Fibroblast of lung (primary cell): ENCODE measurements around the gene CREB5. TPM values are rescaled to one million over a fixed set of nuclear protein-coding genes. Genes with fewer than 3 reads are reported as not detected.

Experiments
- DNase-seq, 2 donors: peaks; one replicate each; pipeline versions ENCODE4 v3.0.0 to v3.0.0-alpha.2; 2010; ENCODE audit warnings: low read depth in 2 of 2
- H2AFZ ChIP-seq: 2 replicates; pipeline ENCODE4 v1.5.1; 2012; ENCODE audit warnings: low read length, control low read depth, inconsistent platforms
- H3K27ac ChIP-seq: 2 replicates; pipeline ENCODE4 v1.5.1; 2011; ENCODE audit warnings: low read length, control low read depth; ENCODE audit not compliant: insufficient read depth
- H3K27me3 ChIP-seq: 2 replicates; pipeline ENCODE4 v1.5.1; 2011; ENCODE audit warnings: mild to moderate bottlenecking, low read length; ENCODE audit not compliant: control insufficient read depth, insufficient read depth
- H3K36me3 ChIP-seq: 2 replicates; pipeline ENCODE4 v1.5.1; 2011; ENCODE audit warnings: low read length; ENCODE audit not compliant: control insufficient read depth, insufficient read depth
- H3K4me1 ChIP-seq: 2 replicates; pipeline ENCODE4 v1.5.1; 2011; ENCODE audit warnings: low read length; ENCODE audit not compliant: control insufficient read depth, insufficient read depth; ENCODE audit errors: extremely low read depth
- H3K4me2 ChIP-seq: 2 replicates; pipeline ENCODE4 v1.5.1; 2011; ENCODE audit warnings: low read length, control low read depth; ENCODE audit not compliant: insufficient read depth; ENCODE audit errors: extremely low read depth
- H3K4me3 ChIP-seq, 4 experiments: fragments of 200-600 bp in 1 of 4; sonication (generic) in 1 of 4; replicated peaks in 1 of 4; 2 replicates each; pipeline ENCODE4 v1.5.1; 2011 to 2016; ENCODE audit warnings: low read length in 4 of 4, low read depth in 3 of 4, mild to moderate bottlenecking in 3 of 4, control low read depth in 2 of 4, inconsistent platforms in 1 of 4, mixed read lengths in 1 of 4; ENCODE audit not compliant: insufficient read depth in 1 of 4; ENCODE audit errors: control extremely low read depth in 1 of 4
- H3K79me2 ChIP-seq: 2 replicates; pipeline ENCODE4 v1.5.1; 2012; ENCODE audit warnings: mild to moderate bottlenecking, low read length, inconsistent platforms; ENCODE audit not compliant: control insufficient read depth, insufficient read depth
- H3K9ac ChIP-seq: 2 replicates; pipeline ENCODE4 v1.5.1; 2011; ENCODE audit warnings: mild to moderate bottlenecking, low read length, control low read depth; ENCODE audit not compliant: insufficient read depth
- H3K9me3 ChIP-seq: 2 replicates; pipeline ENCODE4 v1.5.1; 2012; ENCODE audit warnings: low read depth, low read length; ENCODE audit not compliant: control insufficient read depth, insufficient read depth
- H4K20me1 ChIP-seq: 2 replicates; pipeline ENCODE4 v1.5.1; 2011; ENCODE audit warnings: low read length; ENCODE audit not compliant: control insufficient read depth, insufficient read depth; ENCODE audit errors: extremely low read depth
- CTCF ChIP-seq, 2 donors: IDR thresholded peaks in 1 of 2; conservative IDR thresholded peaks in 1 of 2; 1 replicate in 1 of 2; 2 replicates in 1 of 2; pipeline ENCODE4 v1.5.1; 2011 to 2012; ENCODE audit warnings: low read length in 2 of 2, control low read depth in 1 of 2, inconsistent platforms in 1 of 2, low read depth in 1 of 2, mild to moderate bottlenecking in 1 of 2
- EZH2 ChIP-seq: IDR thresholded peaks from 2 replicates; pipeline ENCODE4 v1.5.1; 2012; ENCODE audit warnings: low read length, control low read depth, mild to moderate bottlenecking; ENCODE audit errors: missing control alignments
- polyA plus RNA-seq, 2 donors: library from polyadenylated mRNA; depleted of rRNA in 1 of 2; stranded (reverse) in 1 of 2; unstranded in 1 of 2; fragments of >200 nt; gene quantifications; 2 replicates each; pipeline ENCODE4 v1.2.1, GENCODE V29; 2011 to 2012; ENCODE audit warnings: missing spikeins in 1 of 2
- total RNA-seq: library from RNA; depleted of rRNA; stranded (reverse); fragments of >200 nt; gene quantifications from 2 replicates; pipeline ENCODE4 v1.2.1, GENCODE V29; 2014

Gene CREB5
- total and polyA plus RNA-seq, 2 donors (not counting 1 experiment from before 2014, with no cell fraction given) = 8.2 to 28.4 TPM

GRCh38 chr7:28417321-28417940, 5.1 kb downstream of the CREB5 start:
- TF ChIP-seq EZH2 (no peak), CTCF (conservative IDR thresholded peaks at IDR 0.05 in 1 of 2, IDR thresholded peaks at IDR 0.05 in 1 of 2; ENCODE audit: low read depth in 1 of 2, low read length in 2 of 2) (no peak)
- no peaks in the 10 kb centered on the region for H3K79me2 ChIP-seq
- no peaks in the 10 kb centered on the region for H3K9me3 ChIP-seq
- no peaks in the 10 kb centered on the region for H3K27me3 ChIP-seq
- H3K36me3 ChIP-seq = no peaks in the 10 kb centered on the region
- H3K4me2 ChIP-seq = no peak overlapping the region
- H3K9ac ChIP-seq = no peak overlapping the region
- H3K27ac ChIP-seq = no peak overlapping the region
- no peaks in the 10 kb centered on the region for H3K4me1 ChIP-seq
- H3K4me3 ChIP-seq = no peak overlapping the region
- H2AFZ ChIP-seq = no peak overlapping the region
- no peak for DNase-seq
- no peaks in the 10 kb centered on the region for H4K20me1 ChIP-seq

- TF ChIP-seq EZH2 (no peak), CTCF (conservative IDR thresholded peaks at IDR 0.05 in 1 of 2, IDR thresholded peaks at IDR 0.05 in 1 of 2; ENCODE audit: low read depth in 1 of 2, low read length in 2 of 2) (no peak)
- peak in 1 of 2 donors; percentile 31 for DNase-seq
Measured at GRCh38 chr7:28418311-28418710, 6.0 kb downstream of the CREB5 start.

GRCh38 chr7:28418966-28419365, 6.6 kb downstream of the CREB5 start:
- DNase-seq = no peak
- Histone ChIP-seq H3K4me2 (no peak overlapping the region), H3K79me2 (no peaks in the 10 kb centered on the region), H3K4me1 (no peaks in the 10 kb centered on the region), H4K20me1 (no peaks in the 10 kb centered on the region), H3K9me3 (no peaks in the 10 kb centered on the region), H3K9ac (no peak overlapping the region), H2AFZ (no peak overlapping the region), H3K27ac (no peak overlapping the region), H3K4me3 (no peak overlapping the region), H3K27me3 (no peaks in the 10 kb centered on the region), H3K36me3 (no peaks in the 10 kb centered on the region)
- no peak for TF ChIP-seq CTCF (conservative IDR thresholded peaks at IDR 0.05 in 1 of 2, IDR thresholded peaks at IDR 0.05 in 1 of 2; ENCODE audit: low read depth in 1 of 2, low read length in 2 of 2)
- no peak for TF ChIP-seq EZH2

More at GRCh38 chr7:28418311-28418710, 6.0 kb downstream of the CREB5 start:
- Histone ChIP-seq H3K9me3 (no peaks in the 10 kb centered on the region), H3K36me3 (no peaks in the 10 kb centered on the region), H3K4me2 (no peak overlapping the region), H3K9ac (no peak overlapping the region), H2AFZ (no peak overlapping the region), H3K4me1 (no peaks in the 10 kb centered on the region), H3K27me3 (no peaks in the 10 kb centered on the region), H4K20me1 (no peaks in the 10 kb centered on the region), H3K79me2 (no peaks in the 10 kb centered on the region), H3K27ac (no peak overlapping the region), H3K4me3 (no peak overlapping the region)
